GM12891 (cell line): ENCODE results near the gene DENND5A.
"Not testable (repeated sequence)": the region's sequence is repeated elsewhere in the genome, so short reads cannot be mapped to it uniquely, and the experiment has no call there.

ENCODE experiments used
- DNase-seq: peaks from one replicate; pipeline ENCODE4 v3.0.0; 2011; ENCODE audit warnings: low spot score; ENCODE audit not compliant: insufficient read length
- FAIRE-seq: peaks from 2 replicates; lab custom pipeline; 2011; peaks lifted over from hg19 to GRCh38; lab: Jason Lieb, UNC
- PAX5 ChIP-seq: IDR thresholded peaks from 2 replicates; pipeline ENCODE4 v1.6.1; 2011; ENCODE audit warnings: low read length, moderate library complexity, mild to moderate bottlenecking; ENCODE audit not compliant: insufficient read depth, severe bottlenecking
- POLR2A ChIP-seq: IDR thresholded peaks from 2 replicates; pipeline ENCODE4 v1.6.1; 2011; ENCODE audit warnings: low read depth, low read length, control low read depth
- POLR2AphosphoS5 ChIP-seq: IDR thresholded peaks from 2 replicates; pipeline ENCODE4 v1.6.1; 2011; ENCODE audit warnings: low read depth, low read length, control low read depth
- POU2F2 ChIP-seq: IDR thresholded peaks from 2 replicates; pipeline ENCODE4 v1.6.1; 2011; ENCODE audit warnings: low read depth, mild to moderate bottlenecking, control low read depth, low read length, moderate library complexity
- SPI1 ChIP-seq: IDR thresholded peaks from 2 replicates; pipeline ENCODE4 v1.6.1; 2011; ENCODE audit warnings: low read depth, low read length, control low read depth
- TAF1 ChIP-seq: IDR thresholded peaks from 2 replicates; pipeline ENCODE4 v1.6.1; 2011; ENCODE audit warnings: low read depth, low read length, control low read depth

The DENND5A gene

DNA sequence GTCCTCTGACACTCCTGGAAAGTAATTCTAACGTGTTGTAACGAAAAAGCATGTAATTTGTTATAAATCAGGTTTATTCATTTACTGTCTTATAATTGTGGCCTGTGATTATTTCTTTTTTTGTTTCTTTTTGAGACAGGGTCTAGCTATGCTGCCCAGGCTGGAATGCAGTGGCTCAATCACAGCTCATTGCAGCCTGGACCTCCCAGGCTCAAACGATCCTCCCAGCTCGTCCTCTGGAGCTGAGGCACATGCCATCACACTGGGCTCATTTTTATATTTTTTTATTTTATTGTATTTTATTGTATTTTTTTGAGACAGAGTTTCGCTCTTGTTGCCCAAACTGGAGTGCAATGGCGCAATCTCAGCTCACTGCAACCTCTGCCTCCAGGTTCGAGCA lies 15.9 kb downstream of the DENND5A start:
- DNase-seq (no peak), FAIRE-seq (no peak)
- no peak for TF ChIP-seq SPI1
- TF ChIP-seq TAF1, result no peak
- TF ChIP-seq POU2F2, result no peak
- no peak for TF ChIP-seq POLR2AphosphoS5
- no peak for TF ChIP-seq POLR2A
- TF ChIP-seq PAX5, result no peak

DNA sequence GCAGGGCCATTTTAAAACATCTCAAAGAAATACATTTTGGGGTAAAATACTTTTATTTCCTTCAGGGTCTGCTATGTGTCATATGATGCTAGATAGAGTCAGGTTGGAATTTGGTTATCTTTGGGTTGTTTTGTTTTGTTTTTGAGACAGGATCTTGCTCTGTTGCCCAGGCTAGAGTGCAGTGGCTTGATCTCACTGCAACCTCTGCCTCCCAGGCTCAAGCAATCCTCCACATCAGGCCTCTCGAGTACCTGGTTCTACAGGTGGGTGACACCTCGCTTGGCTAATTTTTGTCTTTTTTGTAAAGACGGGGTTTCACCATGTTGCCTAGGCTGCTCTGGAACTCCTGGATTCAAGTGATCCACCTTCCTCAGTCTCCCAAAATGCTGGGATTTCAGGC lies 17.3 kb downstream of the DENND5A start:
- no peak for DNase-seq
- TF ChIP-seq POLR2AphosphoS5 (no peak), SPI1 (no peak)
- no peak for FAIRE-seq

DNA sequence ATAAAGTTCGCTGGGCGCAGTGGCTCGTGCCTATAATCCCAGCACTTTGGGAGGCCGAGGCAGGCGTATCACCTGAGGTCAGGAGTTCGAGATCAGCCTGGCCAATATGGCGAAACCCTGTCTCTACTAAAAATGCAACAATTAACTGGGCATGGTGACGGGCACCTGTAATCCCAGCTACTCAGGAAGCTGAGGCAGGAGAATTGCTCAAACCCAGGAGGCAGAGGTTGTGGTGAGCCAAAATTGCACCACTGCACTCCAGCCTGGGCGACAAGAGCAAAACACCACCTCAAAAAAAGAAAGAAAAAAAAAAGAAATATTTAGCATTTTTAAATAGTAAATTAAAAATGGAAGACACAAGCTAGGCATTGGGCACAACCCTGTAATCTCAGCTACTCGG lies 28.9 kb downstream of the DENND5A start:
- not testable (repeated sequence) for DNase-seq, FAIRE-seq

DNA sequence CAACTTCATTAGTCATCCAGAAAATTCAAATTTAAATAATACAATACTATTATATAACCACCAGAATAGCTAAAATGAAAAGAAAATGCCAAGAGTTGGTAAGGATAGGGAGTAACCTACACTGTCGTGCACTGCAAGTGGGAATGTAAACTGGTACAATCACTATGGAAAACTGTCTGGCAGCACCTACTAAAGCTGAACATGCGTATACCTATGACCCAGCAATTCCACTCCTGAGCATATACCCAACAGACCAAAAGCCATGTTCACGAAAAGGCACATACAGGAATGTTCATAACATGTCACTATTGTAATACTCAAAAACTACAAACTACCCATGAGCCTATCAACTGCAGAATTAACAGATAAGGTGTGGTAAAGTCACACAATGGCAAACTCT lies 32.7 kb downstream of the DENND5A start:
- DNase-seq (no peak), FAIRE-seq (peak; percentile 75)
- TF ChIP-seq PAX5 (no peak), TAF1 (no peak), POLR2AphosphoS5 (no peak), POLR2A (no peak), POU2F2 (no peak), SPI1 (no peak)

DNA sequence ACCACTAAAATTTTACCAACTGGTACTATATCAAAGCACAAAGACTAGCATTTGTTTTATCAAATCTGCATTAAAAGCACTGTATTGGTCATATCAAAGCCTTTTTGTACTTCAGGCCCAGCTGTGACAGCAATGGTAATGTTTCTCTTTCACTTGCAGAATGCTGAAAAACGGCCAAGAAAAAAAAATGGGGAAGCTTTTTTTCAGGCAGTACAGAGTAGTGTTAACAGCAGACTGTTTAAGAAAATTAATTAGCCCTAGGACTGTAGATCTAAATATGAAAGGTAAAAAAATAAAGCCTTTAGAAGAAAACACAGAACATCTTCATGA lies 33.3 kb downstream of the DENND5A start:
- FAIRE-seq, result no peak
- TF ChIP-seq TAF1 (no peak), POLR2AphosphoS5 (no peak), POLR2A (no peak), POU2F2 (no peak), SPI1 (no peak), PAX5 (no peak)
- peak; percentile 25 for DNase-seq

DNA sequence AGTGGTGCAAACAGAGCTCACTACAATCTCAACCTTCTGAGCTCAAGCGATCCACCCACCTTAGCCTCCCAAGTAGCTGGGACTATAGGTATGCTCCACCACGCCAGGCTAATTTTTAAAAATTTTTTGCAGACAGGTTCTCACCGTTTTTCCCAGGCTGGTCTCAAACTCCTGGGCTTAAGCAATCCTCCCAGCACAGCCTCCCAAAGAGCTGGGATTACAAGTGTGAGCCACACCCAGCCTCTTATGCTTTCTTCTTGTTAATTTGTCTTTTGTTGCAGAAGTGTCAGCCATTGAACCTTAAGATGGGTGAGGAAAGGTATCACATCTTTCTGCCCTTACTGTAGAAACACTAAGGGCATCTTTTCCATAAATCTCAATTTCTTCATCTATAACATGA lies 34.9 kb downstream of the DENND5A start:
- FAIRE-seq, result no peak

DNA sequence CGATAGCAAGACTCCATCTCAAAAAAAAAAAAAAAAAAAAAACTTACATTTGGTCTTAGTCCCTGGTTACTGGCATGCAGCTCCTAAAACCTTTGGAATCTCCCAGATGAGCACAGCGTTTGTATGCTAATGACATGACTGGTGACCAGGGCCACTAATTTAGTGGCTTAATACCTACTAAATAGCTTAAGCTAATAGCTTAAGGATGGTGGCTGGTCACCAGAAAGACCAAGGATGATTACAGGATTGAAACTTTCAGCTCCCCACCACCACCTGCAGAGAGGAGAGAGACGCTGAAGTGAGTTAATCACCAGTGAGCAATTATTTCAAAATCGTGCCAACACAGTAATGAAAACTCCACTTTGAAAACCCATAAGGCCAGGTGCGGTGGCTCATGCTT lies 37.1 kb downstream of the DENND5A start:
- DNase-seq (no peak), FAIRE-seq (no peak)
- TF ChIP-seq SPI1 (no peak), PAX5 (no peak), POLR2AphosphoS5 (no peak), POLR2A (no peak), TAF1 (no peak), POU2F2 (no peak)

More for the DNA sequence above, 34.9 kb downstream of the DENND5A start:
- no peak for DNase-seq
- no peak for TF ChIP-seq POLR2AphosphoS5
- no peak for TF ChIP-seq TAF1
- TF ChIP-seq POU2F2, result no peak
- no peak for TF ChIP-seq PAX5
- TF ChIP-seq POLR2A, result no peak
- no peak for TF ChIP-seq SPI1

DNA sequence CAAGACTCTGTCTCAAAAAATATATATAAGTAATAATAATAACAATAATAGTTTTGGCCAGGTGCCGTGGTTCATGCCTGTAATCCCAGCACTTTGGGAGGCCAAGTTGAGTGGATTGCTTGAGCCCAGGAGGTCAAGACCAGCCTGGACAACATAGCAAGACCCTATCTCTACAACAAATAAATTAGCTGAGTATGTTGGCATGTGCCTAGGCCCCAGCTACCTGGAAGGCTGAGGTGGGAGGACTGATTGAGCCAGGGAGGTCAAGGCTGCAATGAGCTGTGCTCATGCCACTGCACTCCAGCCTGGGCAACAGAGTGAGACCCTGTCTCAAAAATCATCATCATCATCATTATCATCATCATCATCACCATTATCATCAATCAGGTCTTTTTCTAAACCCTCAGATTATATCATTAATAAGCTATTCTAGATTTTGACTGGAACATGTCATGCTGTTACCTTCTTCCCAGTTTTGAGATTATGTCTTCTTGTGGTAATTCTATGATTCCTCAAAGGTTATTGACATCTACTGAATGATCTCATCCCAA lies 39.3 kb downstream of the DENND5A start:
- FAIRE-seq (no peak), DNase-seq (no peak)
- TF ChIP-seq SPI1 (no peak), TAF1 (no peak), POLR2AphosphoS5 (no peak), PAX5 (no peak), POLR2A (no peak), POU2F2 (no peak)

DNA sequence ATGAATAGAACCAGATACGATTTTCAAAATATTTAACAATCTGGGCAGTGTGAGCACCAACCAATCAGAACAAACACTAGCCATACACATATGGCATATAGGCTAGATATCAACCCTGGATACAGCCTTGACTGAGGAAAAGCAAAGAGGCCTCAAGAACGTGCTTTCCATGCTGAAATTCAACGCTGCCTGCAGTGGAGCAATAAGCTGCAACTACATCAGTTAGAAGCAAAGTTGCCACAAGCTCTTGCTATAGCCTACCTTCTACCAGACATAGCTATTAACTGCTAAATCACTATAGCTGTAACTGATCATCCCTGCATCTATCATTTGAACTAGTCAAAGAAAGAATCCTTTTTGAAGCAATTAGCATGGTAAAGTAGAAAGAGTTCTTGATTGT lies 42.5 kb downstream of the DENND5A start:
- FAIRE-seq (peak; percentile 41), DNase-seq (no peak)
- TF ChIP-seq SPI1, result no peak
- no peak for TF ChIP-seq POLR2A
- TF ChIP-seq POU2F2, result no peak
- no peak for TF ChIP-seq TAF1
- TF ChIP-seq PAX5, result no peak
- TF ChIP-seq POLR2AphosphoS5, result no peak

DNA sequence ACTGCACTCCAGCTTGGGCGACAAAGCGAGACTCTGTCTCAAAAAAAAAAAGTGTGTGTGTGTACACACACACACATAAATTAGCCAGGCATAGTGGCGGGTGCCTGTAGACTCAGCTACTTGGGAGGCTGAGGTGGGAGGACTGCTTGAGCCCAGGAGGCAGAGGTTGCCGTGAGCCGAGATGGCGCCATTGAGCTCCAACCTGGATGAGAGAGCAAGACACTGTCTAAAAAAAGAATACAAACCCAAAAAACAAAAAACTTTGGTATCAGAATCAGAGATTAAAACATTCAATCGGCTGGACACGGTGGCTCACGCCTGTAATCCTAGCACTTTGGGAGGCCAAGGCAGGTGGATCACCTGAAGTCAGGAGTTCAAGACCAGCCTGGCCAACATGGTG lies 44.3 kb downstream of the DENND5A start:
- not testable (repeated sequence) for DNase-seq, FAIRE-seq

DNA sequence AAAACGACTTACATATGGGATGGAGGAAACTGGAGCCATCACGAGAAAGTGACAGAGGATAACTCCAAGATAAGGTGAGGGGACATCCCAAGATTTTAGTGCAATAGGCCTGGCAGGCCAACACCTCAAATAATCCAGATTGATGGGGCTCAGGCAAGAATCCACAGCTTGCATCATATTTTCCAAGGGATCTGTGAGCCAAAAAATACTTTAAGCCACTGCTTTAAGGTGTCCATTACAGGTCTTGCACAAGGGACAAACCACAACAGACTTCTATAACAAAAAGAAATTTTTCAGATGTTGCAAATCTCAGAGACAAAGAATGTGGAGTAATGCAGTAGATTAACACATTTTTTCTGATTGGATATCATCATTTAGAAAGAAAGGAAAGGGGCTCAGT lies 45.6 kb downstream of the DENND5A start:
- DNase-seq (no peak), FAIRE-seq (no peak)
- no peak for TF ChIP-seq SPI1
- TF ChIP-seq PAX5, result no peak
- no peak for TF ChIP-seq POU2F2
- TF ChIP-seq POLR2A, result no peak
- no peak for TF ChIP-seq TAF1
- no peak for TF ChIP-seq POLR2AphosphoS5
